Renal cortex interstitium (tissue), 11 donors: ENCODE data around the gene DCPS. TPM values are rescaled to one million over a fixed set of nuclear protein-coding genes. Genes with fewer than 3 reads are reported as not detected.
"Not testable (repeated sequence)": the region's sequence is repeated elsewhere in the genome, so short reads cannot be mapped to it uniquely, and the experiment has no call there.

Source experiments
- DNase-seq, 11 donors: peaks; one replicate each; pipeline ENCODE4 v3.0.0-alpha.2; 2013; ENCODE audit warnings: low read depth in 9 of 11, low spot score in 4 of 11; ENCODE audit errors: extremely low read depth in 1 of 11
- polyA plus RNA-seq, 3 donors: library from polyadenylated mRNA; unstranded; fragments of 120-200 nt; gene quantifications; one replicate each; pipeline ENCODE4 v1.2.1, GENCODE V29; 2013; ENCODE audit not compliant: insufficient read length in 3 of 3

The DCPS gene
- polyA plus RNA-seq, 3 donors, result 12.7 to 16.7 (median 14.5) TPM

- DNase-seq, result no peak
These were observed 33.8 kb downstream of the DCPS start for GRCh38 chr11:126337474-126338241.

GRCh38 chr11:126338346-126339055 lies 34.6 kb downstream of the DCPS start:
- DNase-seq, result no peak

- no peak for DNase-seq
These were observed 35.4 kb downstream of the DCPS start for GRCh38 chr11:126339073-126339862.

GRCh38 chr11:126339863-126340434 lies 36.1 kb downstream of the DCPS start:
- no peak for DNase-seq

GRCh38 chr11:126340960-126341606 lies 37.2 kb downstream of the DCPS start:
- DNase-seq, result no peak

- no peak for DNase-seq
These were observed 37.9 kb downstream of the DCPS start for GRCh38 chr11:126341760-126342161.

GRCh38 chr11:126343051-126343450 lies 39.2 kb downstream of the DCPS start:
- DNase-seq, result no peak

- DNase-seq, result no peak
These were observed 40.6 kb downstream of the DCPS start for GRCh38 chr11:126344141-126345080.

GRCh38 chr11:126345283-126345682 lies 41.4 kb downstream of the DCPS start:
- DNase-seq, result no peak

GRCh38 chr11:126345759-126346585 lies 42.1 kb downstream of the DCPS start:
- DNase-seq, result no peak

GRCh38 chr11:126346586-126346940 lies 42.7 kb downstream of the DCPS start:
- no peak for DNase-seq

- DNase-seq, result not testable (repeated sequence)
These were observed 43.1 kb downstream of the DCPS start for GRCh38 chr11:126346946-126347345.

GRCh38 chr11:126347751-126348668 lies 44.1 kb downstream of the DCPS start:
- no peak for DNase-seq

- no peak for DNase-seq
These were observed 45.1 kb downstream of the DCPS start for GRCh38 chr11:126348806-126349582.

GRCh38 chr11:126350836-126351235 lies 47.0 kb downstream of the DCPS start:
- DNase-seq, result no peak
